HepG2 (cell line): ENCODE data around the gene CKS1B. TPM values are rescaled to one million over a fixed set of nuclear protein-coding genes. Genes with fewer than 3 reads are reported as not detected.

Source experiments
- AKAP8 ChIP-seq: sonication (generic); formaldehyde crosslinking; IDR thresholded peaks from 2 replicates; pipeline ENCODE4 v1.5.1; 2020; ENCODE audit warnings: mild to moderate bottlenecking, missing genetic modification reagents
- CENPT ChIP-seq: sonication (generic); formaldehyde crosslinking; IDR thresholded peaks from 2 replicates; pipeline ENCODE4 v1.8.0; 2022; ENCODE audit warnings: low read depth, mild to moderate bottlenecking, moderate library complexity, missing genetic modification reagents
- DRAP1 ChIP-seq: IDR thresholded peaks from 2 replicates; pipeline ENCODE4 v1.6.1; 2016; ENCODE audit warnings: missing genetic modification reagents, missing compliant biosample characterization
- FOXA1 ChIP-seq, 2 experiments: fragments of 450-650 bp in 1 of 2; sonication (generic) in 1 of 2; formaldehyde crosslinking in 1 of 2; IDR thresholded peaks; 2 replicates each; pipeline versions ENCODE4 v1.4.0 to v1.6.1; 2016 to 2020; ENCODE audit warnings: missing genetic modification reagents in 1 of 2
- HOMEZ ChIP-seq: IDR thresholded peaks from 2 replicates; pipeline ENCODE4 v1.6.1; 2016; ENCODE audit warnings: low read depth
- IRX3 ChIP-seq: sonication (generic); formaldehyde crosslinking; IDR thresholded peaks from 2 replicates; pipeline ENCODE4 v1.8.1; 2023; ENCODE audit warnings: mild to moderate bottlenecking, low read depth, missing genetic modification reagents, borderline replicate concordance
- KLF11 ChIP-seq: IDR thresholded peaks from 2 replicates; pipeline ENCODE4 v1.6.1; 2016; ENCODE audit warnings: missing compliant biosample characterization
- MYC ChIP-seq: sonication (generic); formaldehyde crosslinking; IDR thresholded peaks from 2 replicates; pipeline ENCODE4 v1.9.0; 2021; ENCODE audit warnings: missing genetic modification reagents, borderline replicate concordance
- MYNN ChIP-seq: sonication (generic); formaldehyde crosslinking; IDR thresholded peaks from 2 replicates; pipeline ENCODE4 v1.4.0; 2020; ENCODE audit warnings: mild to moderate bottlenecking, low read depth, missing genetic modification reagents
- NFE2 ChIP-seq: sonication (generic); formaldehyde crosslinking; IDR thresholded peaks from 2 replicates; pipeline ENCODE4 v1.4.0; 2020; ENCODE audit warnings: missing genetic modification reagents
- ONECUT2 ChIP-seq: sonication (generic); formaldehyde crosslinking; IDR thresholded peaks from 2 replicates; pipeline ENCODE4 v1.4.0; 2020; ENCODE audit warnings: missing genetic modification reagents
- PCBP2 ChIP-seq: fragments of 200-400 bp; formaldehyde crosslinking; optimal IDR thresholded peaks from 2 replicates; pipeline ENCODE3; 2018; ENCODE audit warnings: low read length, low read depth; ENCODE audit not compliant: poor library complexity, severe bottlenecking
- PHF21A ChIP-seq: sonication (generic); formaldehyde crosslinking; IDR thresholded peaks from 2 replicates; pipeline ENCODE4 v1.5.0; 2020; ENCODE audit warnings: mild to moderate bottlenecking, missing genetic modification reagents
- POLR2A ChIP-seq, 2 experiments: IDR thresholded peaks; 2 replicates each; pipeline ENCODE4 v1.6.1; 2011; ENCODE audit warnings: low read depth in 2 of 2, low read length in 2 of 2, mild to moderate bottlenecking in 1 of 2, moderate library complexity in 1 of 2; ENCODE audit not compliant: insufficient read depth in 1 of 2
- RORA ChIP-seq: sonication (generic); formaldehyde crosslinking; IDR thresholded peaks from 2 replicates; pipeline ENCODE4 v1.5.0; 2020; ENCODE audit warnings: mild to moderate bottlenecking, missing genetic modification reagents, moderate library complexity
- SOX5 ChIP-seq: IDR thresholded peaks from 2 replicates; pipeline ENCODE4 v1.6.1; 2016; ENCODE audit warnings: borderline replicate concordance
- TSC22D2 ChIP-seq: sonication (generic); formaldehyde crosslinking; IDR thresholded peaks from 2 replicates; pipeline ENCODE4 v1.5.1; 2020; ENCODE audit warnings: missing genetic modification reagents, mild to moderate bottlenecking, borderline replicate concordance
- USF2 ChIP-seq, 2 experiments: sonication (generic) in 1 of 2; formaldehyde crosslinking in 1 of 2; IDR thresholded peaks; 2 replicates each; pipeline versions ENCODE4 v1.5.1 to v1.6.1; 2011 to 2020; ENCODE audit warnings: borderline replicate concordance in 1 of 2, low read depth in 1 of 2, low read length in 1 of 2, mild to moderate bottlenecking in 1 of 2, missing genetic modification reagents in 1 of 2, moderate library complexity in 1 of 2
- ZNF264 ChIP-seq: sonication (generic); formaldehyde crosslinking; IDR thresholded peaks from 2 replicates; pipeline ENCODE4 v1.4.0; 2020; ENCODE audit warnings: missing genetic modification reagents
- ZNF281 ChIP-seq: sonication (generic); formaldehyde crosslinking; IDR thresholded peaks from 2 replicates; pipeline ENCODE4 v1.4.0; 2020; ENCODE audit warnings: missing genetic modification reagents, borderline replicate concordance
- ZNF337 ChIP-seq: sonication (generic); formaldehyde crosslinking; IDR thresholded peaks from 2 replicates; pipeline ENCODE4 v1.5.1; 2020; ENCODE audit warnings: missing genetic modification reagents, low read depth, mild to moderate bottlenecking, borderline replicate concordance
- polyA plus RNA-seq, 8 experiments: library from polyadenylated mRNA; depleted of rRNA in 3 of 8; stranded (reverse) in 7 of 8; unstranded in 1 of 8; fragments of >200 nt; fragmentation: Illumina TruSeq in 4 of 8; extraction: Trizol in 4 of 8; gene quantifications; 2 replicates each; pipeline versions ENCODE4 v1.2.1 to v1.2.3, GENCODE V29; 2011 to 2016; ENCODE audit warnings: low read depth in 4 of 8, missing spikeins in 1 of 8, mixed read lengths in 1 of 8; ENCODE audit not compliant: insufficient read depth in 1 of 8
- total RNA-seq, 5 experiments: library from RNA; depleted of rRNA; stranded (reverse); fragments of >200 nt; fragmentation: Illumina TruSeq; extraction: Trizol; gene quantifications; 2 replicates each; pipeline ENCODE4 v1.2.3, GENCODE V29; 2016; ENCODE audit warnings: low read depth in 1 of 5

CKS1B gene
- total and polyA plus RNA-seq, 2 of the 13 experiments (the other 11 are each of a cell fraction or from before 2014, with no cell fraction given) = 217 to 222 TPM

- no peak for TF ChIP-seq PCBP2
- TF ChIP-seq POLR2A (IDR thresholded peaks at IDR 0.05; ENCODE audit: insufficient read depth in 1 of 2, low read depth in 2 of 2, low read length in 2 of 2) = peak in 1 of 2 experiments; percentile 55; a peak in 2 of 4 replicates
- TF ChIP-seq HOMEZ = no peak
- no peak for TF ChIP-seq FOXA1 (IDR thresholded peaks at IDR 0.05)
- TF ChIP-seq FOXA1 (CRISPR knock-in tag; IDR thresholded peaks at IDR 0.05) = no peak
- TF ChIP-seq KLF11 (CRISPR knock-in tag) = 0 out of 2 replicates have a peak, but pooled peaks have one; percentile 26
- no peak for TF ChIP-seq RORA (CRISPR knock-in tag)
- TF ChIP-seq ZNF281 = peak; percentile 51; the same call in 1 of the 2 replicates
- no peak for TF ChIP-seq CENPT (CRISPR knock-in tag)
- peak; percentile 57; the same call in 1 of the 2 replicates for TF ChIP-seq DRAP1 (CRISPR knock-in tag)
- TF ChIP-seq ZNF264 (CRISPR knock-in tag) = 0 out of 2 replicates have a peak, but pooled peaks have one; percentile 8
- TF ChIP-seq MYC (CRISPR knock-in tag) = no peak
- no peak for TF ChIP-seq USF2 (IDR thresholded peaks at IDR 0.05; ENCODE audit: low read depth, low read length)
- TF ChIP-seq USF2 (CRISPR knock-in tag; IDR thresholded peaks at IDR 0.05; ENCODE audit: borderline replicate concordance) = peak; percentile 84; the same call in 1 of the 2 replicates
- TF ChIP-seq PHF21A = peak; percentile 52; the same call in 1 of the 2 replicates
- TF ChIP-seq TSC22D2 = no peak
- TF ChIP-seq AKAP8 (CRISPR knock-in tag) = no peak
- peak; percentile 22; the same call in 1 of the 2 replicates for TF ChIP-seq SOX5 (CRISPR knock-in tag)
- no peak for TF ChIP-seq ZNF337 (CRISPR knock-in tag)
- TF ChIP-seq MYNN = no peak
- no peak for TF ChIP-seq ONECUT2
- no peak for TF ChIP-seq IRX3 (CRISPR knock-in tag)
- TF ChIP-seq NFE2 (CRISPR knock-in tag) = no peak
These were observed 18.6 kb upstream of the CKS1B start, which contains the start of gene PBXIP1 (continued) for GRCh38 chr1:154955718-154956543.
